GM18909 (cell line): Measurements from ENCODE around the gene RNF114.
"Not testable (repeated sequence)": the region's sequence is repeated elsewhere in the genome, so short reads cannot be mapped to it uniquely, and the experiment has no call there.

Experiments used
- ATAC-seq: cut with Tn5 transposase; IDR thresholded peaks from one replicate; pipeline ENCODE4 v1.9.1; 2021; ENCODE audit warnings: mild to moderate bottlenecking; ENCODE audit not compliant: unreplicated experiment, poor library complexity

Gene RNF114

GRCh38 chr20:49936153-49937026 is at the start of gene RNF114:
RNF114 (plus strand) TSS chr20:49936397; CDS start chr20:49936413, 16 bp downstream.
- peak; percentile 61 for ATAC-seq

DNA sequence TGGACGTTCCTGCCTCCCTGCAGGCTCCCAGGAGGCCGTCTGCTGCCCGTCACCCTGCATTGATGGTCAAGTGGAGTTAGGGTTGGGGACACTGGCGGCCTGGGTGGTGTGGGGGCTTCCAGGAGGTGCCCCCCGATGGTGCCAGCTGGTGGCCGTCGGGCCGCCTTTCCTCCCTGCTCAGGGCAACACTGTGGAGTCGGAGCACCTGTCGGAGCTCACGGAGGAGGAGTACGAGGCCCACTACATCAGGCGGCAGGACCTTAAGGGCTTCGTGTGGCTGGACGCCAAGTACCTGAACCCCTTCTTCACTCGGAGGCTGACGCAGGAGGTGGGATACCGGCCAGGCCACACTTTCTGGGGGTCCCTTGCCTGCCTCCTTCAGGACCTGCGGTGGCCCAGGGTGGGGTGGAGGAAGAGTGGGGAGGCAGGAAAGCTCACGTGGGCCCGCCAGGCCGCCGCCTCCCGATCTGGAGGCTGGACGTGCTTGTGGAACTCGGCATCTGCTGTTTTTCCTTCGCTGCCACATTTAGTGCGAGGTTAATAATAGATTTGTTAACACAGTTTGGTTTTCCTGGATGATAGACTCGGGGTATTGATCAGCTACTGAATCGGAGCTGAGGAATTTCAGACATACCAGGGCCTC is 49.5 kb upstream of the RNF114 start:
- no peak for ATAC-seq

DNA sequence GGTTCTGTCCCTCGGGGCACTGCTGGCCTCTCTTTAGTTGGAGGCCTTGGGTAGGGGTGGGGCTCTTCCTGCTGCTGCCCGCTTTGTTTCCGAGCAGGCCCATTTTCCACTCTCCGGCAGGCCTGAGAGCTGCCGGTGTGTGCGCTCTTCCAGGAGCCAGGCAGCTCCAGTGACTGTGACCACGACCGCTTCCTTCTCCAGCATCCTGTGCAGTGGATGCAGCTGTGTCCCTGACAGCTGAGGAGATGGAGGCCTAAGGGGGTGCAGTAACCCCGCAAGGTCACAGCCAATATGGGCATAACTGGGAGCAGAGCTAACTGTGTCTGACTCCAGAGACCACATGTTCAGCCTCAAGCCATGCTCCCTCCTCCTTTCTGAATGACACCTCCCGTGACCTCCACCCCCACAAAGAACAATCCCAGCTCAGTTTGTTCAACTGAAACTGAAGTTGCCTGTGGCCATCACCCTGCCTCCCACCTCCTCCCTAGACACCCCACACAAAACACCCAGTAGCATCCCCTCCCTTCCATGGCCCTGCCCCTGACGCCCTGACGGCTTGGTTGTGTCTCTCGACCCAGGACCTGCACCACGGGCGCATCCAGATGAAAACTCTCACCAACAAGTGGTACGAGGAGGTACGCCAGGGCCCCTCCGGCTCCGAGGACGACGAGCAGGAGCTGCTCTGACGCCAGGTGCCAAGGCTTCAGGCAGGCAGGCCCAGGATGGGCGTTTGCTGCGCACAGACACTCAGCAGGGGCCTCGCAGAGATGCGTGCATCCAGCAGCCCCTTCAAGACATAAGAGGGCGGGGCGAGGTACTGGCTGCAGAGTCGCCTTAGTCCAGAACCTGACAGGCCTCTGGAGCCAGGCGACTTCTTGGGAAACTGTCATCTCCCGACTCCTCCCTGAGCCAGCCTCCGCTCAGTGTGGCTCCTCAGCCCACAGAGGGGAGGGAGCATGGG is 48.7 kb upstream of the RNF114 start:
- ATAC-seq: no peak

DNA sequence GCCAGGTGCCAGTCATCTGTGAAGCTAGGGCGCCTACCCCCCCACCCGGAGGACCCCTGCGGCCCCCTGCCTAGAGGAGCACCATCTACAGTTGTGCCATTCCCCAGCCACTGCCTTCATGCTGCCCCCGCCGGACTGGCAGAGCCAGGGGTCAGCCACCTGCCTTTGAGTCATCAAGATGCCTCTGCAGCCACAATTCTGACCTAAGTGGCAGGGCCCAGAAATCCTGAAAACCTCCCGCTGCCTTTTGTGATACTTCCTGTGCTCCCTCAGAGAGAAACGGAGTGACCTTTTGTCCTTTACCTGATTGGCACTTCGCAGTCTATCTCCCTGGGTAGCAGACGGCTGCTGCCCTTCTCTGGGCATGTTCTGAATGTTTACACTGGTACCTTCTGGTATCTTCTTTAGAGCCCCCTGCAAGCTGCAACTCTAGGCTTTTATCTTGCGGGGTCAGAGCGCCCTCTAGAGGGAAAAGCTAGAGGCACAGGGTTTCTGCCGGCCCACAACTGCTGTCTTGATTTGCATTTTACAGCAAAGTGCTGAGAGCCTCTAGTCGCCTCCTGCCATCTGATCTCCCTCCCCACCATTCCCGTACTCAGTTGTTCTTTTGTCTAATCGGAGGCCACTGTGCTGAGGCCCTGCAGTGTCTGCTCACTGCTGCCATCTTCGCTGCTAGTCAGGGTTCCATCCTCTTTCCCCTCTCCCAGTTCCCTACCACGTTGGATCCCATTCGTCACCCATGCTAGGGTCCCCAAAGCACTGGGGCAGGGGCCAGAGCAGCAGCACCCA is 47.8 kb upstream of the RNF114 start:
- ATAC-seq: no peak

DNA sequence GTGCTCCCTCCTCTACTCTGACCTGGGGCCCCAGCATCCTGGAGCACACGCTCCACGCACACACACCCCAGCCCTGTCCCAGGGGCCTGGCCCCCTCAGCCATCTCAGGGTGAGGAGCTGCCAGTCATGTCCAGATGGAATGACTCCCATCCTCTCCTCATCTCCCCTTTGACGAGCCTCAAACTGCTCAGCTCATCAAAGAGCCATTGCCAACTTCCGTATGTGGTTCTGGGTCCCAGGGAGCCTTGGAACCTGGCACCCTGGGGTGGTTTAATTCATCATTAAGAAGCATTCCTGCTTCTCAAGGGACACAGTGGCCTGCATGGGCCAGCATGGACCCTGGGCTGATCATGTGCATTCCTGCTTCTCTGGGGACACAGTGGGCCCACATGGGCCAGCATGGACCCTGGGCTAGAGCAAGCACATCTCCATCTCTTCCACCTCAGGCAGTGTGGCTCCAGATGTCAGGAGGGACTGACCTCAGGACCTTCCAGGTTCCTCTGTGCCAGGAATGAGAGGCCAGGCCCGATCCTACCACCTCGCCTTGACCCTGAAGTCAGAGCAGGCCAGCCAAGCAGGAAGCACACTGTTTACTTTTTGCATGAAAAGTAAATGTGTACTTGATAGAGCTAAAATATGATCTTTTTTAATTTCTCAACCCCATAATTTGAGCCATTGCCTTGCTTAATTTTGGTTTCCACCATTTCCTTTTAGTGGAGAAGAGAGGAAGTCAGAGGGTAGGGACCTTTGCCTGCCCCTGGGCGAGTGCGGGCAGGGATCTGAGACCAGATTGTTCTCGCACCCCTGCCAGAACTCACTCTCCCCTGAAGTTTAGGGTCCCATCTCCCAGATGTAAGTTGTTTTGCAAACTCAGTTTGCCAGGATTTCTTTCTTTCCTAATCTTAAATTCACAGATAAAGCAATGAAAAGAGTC is 46.9 kb upstream of the RNF114 start:
- ATAC-seq: no peak

DNA sequence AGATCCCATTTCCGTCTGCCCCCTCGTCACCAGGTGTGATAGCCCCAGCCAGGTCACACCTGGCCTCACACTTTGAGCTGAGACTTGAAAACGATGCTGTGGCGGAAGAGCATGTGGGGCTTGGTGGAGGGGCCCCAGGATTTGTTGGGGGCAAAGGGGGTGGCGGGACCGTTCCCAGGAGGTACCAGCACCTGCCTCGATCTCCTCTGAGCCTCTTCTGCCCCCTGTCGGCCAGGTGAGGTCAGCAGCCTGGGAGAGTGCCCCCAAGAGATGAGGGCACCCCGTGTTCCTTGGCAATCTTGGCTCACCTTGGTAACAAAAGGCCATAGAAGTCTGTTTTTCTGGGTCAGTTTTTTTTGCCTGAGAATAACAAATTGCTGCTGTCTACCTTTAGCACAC is 46.3 kb upstream of the RNF114 start:
- ATAC-seq: no peak

DNA sequence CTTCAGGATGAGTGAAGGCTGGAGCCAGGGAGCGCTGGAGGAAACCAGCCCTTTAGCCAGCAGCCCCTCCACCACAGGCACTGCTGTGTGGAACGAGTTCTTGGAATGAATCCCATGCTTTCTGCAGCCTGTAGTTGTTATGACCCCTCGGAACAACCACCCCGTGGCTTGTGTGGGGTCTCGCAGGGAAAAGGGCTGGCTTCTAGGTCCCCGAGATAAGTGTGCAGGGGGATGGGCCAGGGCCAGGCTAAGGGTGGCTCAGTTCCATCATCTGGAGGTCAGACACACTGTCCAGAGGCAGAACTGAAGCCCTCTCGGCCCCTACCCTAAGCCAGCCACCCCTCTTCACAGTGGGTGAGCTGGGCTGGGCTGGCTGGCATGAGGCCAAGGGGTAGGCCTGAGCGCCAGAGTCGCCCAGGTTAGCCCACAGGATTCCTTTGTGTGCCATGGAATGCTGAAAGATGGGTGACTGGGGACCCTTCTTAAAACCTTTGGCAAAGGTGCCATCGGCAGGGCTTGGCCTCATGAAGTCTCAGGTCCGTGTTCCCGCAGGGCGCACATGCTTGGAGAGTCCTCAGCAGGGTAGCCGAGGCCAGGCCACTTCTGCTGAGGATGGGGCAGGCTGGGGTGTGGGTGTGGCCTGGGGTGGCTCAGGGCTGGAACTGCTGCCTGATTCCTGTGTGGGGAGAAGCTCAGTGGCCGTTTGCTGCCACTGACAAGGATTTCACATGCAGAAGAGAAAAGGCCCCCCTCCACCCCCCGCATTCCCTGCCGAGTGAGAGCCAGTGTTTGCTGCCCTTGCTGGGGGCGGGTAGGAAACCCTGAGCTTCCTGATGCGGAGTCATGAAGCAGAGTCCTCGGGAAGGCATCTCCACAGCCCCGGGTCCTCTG is 45.5 kb upstream of the RNF114 start:
- no peak for ATAC-seq

DNA sequence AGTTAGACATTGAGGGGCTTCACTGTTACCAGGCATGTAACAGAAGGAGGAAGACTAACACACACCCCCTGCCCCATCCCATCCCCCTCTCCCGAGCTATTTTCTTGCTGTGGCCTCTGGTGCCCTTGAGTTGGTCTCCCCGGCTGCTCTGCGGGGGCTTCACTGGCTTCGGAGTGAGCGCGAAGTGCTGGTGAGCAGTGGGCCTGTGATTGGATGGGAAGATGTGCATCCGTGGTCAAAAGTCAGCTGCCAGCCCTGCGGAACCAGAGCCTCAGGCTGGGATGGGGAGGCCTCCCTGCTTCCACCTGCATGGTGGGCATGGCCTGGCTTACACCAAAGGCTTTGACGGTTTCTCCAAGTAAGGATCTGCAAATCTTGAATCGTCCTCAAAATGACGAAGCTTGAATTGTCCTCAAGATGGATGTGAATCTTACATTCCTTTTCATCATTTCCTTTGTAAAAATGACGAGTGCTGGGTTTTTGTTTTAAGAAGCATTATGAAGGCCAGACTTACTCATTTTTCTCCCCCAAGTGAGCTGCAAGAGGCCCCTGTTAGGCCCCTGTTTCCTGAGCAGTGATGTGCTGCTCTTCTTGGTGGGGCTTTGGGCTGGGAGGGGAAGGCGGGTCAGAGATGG is 44.6 kb upstream of the RNF114 start:
- no peak for ATAC-seq

- no peak for ATAC-seq
Observed at GRCh38 chr20:49892260-49892659, 43.9 kb upstream of the RNF114 start.

GRCh38 chr20:49892817-49893216 is 43.4 kb upstream of the RNF114 start:
- no peak for ATAC-seq

GRCh38 chr20:49893242-49894072 is 42.7 kb upstream of the RNF114 start:
- no peak for ATAC-seq

- ATAC-seq: no peak
Observed at GRCh38 chr20:49894073-49894470, 42.1 kb upstream of the RNF114 start.

- ATAC-seq: not testable (repeated sequence)
Observed at GRCh38 chr20:49895474-49896093, 40.6 kb upstream of the RNF114 start.

DNA sequence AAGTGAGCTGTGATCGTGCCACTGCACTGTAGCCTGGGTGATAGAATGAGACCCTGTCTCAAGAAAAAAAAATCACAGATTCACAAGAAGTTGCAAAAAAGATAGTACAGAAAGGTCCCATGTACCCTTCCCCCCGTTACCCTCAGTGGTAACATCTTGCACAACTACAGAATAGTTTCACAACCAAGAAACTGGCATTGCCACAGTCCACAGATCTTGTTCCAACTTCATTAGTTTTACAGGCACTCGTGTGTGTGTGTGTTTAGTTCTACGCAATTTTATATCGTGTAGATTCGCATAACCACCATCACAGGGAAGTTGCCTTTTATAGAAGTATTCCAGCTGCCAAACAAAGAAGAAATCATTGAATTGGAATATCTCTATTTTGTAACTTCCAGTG is 40.0 kb upstream of the RNF114 start:
- no peak for ATAC-seq

GRCh38 chr20:49899541-49900383 is 36.4 kb upstream of the RNF114 start:
- no peak for ATAC-seq
